Central memory CD4-positive, alpha-beta T cell (primary cell): ENCODE results near the gene TCEAL1.
A peak's percentile ranks its signal among the peaks of the same experiment; 100 is the strongest.
"Not testable (repeated sequence)": the region's sequence is repeated elsewhere in the genome, so short reads cannot be mapped to it uniquely, and the experiment has no call there.

Experiments used
- DNase-seq: peaks from one replicate; pipeline ENCODE4 v3.0.0; 2022
- total RNA-seq, 3 experiments: gene quantifications; one replicate each; lab custom pipeline; 2026; lab: John Stamatoyannopoulos, UW

TCEAL1 gene, protein sequence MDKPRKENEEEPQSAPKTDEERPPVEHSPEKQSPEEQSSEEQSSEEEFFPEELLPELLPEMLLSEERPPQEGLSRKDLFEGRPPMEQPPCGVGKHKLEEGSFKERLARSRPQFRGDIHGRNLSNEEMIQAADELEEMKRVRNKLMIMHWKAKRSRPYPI
- total RNA-seq: 2.3 to 7.5 (median 4.1) reads per million in 3 experiments

DNA sequence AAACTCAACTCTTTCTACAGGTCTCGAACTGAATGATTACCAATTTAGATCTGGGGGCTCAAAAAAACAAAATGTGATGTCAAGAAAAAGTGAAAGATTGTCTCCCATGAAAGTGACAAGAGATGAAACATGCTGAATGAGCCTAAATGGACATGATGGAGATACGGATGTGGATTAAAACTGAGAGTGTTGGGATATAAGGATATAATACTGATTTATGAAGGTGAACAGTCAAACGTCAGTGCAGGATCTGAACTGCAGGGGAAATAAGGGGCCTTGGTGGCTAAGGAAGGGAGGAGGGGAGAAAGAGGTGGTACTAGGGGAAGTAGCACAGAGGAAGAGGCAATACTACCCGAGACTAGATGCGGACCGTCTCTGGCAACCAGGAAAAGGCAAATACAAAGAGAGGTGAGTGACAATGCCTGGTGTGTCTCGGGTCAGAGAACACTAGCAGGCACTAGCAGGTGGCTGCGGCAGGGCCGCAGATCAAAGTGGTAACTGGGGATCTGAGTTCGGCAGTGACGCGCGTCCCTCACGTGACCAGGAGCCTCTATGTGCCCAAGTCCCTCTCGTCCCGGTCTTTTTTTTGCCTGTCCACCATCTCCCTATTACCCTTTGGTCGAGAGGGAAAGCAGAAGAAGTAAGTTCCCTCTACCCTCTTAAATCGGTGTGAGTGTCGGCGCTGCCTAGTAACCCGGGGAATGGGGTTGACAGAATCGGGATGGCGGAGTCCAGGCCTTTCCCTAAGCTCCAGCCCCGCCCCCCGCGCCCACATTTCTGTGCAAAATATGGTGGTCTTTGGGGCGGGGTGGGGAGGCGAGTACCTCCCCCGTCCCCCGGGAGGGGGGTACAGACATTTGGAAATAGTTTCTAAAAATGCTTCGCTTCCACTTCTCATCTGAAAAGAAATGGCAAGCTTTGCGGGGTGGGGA lies at the start of gene TCEAL1:
TSS of gene TCEAL1 (plus strand) at position 590 of the 932 bp plus-strand sequence. CDS start 942 bp downstream, outside the sequence.
- DNase-seq: peak; percentile 31

GRCh38 chrX:103584596-103584995 lies 44.2 kb upstream of the TCEAL1 start:
- no peak for DNase-seq

DNA sequence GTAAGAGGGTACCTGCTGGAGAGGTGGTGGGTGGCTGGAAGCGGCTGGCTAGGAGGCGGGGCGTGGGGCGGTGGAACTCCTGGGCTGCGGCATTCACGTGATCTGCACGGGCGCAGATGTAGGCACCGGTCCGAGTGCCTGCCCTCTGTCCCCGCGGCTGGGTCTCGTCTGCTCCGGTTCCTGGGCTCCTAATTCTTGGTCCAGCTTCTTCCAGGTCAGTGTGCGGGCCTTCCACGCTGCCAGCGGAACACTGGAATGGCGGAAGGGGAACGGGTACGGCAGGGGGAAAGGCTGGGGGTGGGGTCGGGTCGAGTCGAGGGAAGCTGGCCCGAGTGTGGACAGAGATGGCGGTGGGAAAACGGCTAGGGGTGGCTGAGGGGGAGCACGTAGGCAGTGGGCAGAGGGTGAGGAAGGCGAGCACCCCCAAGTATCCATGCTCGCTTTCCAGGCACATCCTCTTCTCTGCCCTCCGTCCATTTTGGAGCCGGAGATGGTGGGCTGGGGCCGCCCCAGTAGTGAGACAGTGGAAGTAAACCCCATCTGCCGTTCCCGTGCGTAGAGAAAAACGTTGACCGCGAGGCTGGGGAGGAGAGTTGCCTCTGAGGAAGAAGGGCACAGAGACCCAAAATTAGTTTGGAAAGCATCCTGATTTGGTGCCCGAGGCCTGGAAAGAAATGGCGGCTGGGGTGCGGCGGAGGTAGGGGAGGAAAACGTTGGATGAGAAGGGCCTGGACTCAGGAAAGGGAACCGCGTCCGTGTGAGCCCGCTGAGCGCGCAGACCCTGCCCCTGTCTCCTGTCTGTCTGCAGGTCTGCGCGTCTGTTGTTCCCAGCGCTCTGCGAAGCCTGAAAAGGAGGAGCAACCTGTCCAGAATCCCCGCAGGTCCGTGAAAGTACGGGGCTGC lies 43.1 kb upstream of the TCEAL1 start, which contains the start of gene TCEAL4:
TSS of gene TCEAL4 (plus strand) at position 105 of the 903 bp plus-strand sequence. CDS start 1,161 bp downstream, outside the sequence.
- DNase-seq: no peak

- DNase-seq: no peak
Observed at GRCh38 chrX:103586314-103586646, 42.5 kb upstream of the TCEAL1 start.

DNA sequence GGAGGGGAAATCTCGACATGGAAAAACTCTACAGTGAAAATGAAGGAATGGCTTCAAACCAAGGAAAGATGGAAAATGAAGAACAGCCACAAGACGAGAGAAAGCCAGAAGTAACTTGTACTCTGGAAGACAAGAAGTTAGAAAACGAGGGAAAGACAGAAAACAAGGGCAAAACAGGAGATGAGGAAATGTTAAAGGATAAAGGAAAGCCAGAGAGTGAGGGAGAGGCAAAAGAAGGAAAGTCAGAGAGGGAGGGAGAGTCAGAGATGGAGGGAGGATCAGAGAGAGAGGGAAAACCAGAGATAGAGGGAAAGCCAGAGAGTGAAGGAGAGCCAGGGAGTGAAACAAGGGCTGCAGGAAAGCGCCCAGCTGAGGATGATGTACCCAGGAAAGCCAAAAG lies 42.1 kb upstream of the TCEAL1 start:
- DNase-seq: no peak

GRCh38 chrX:103592295-103592694 lies 36.5 kb upstream of the TCEAL1 start:
- DNase-seq: not testable (repeated sequence)

- DNase-seq: not testable (repeated sequence)
Observed at GRCh38 chrX:103595202-103595601, 33.6 kb upstream of the TCEAL1 start.

DNA sequence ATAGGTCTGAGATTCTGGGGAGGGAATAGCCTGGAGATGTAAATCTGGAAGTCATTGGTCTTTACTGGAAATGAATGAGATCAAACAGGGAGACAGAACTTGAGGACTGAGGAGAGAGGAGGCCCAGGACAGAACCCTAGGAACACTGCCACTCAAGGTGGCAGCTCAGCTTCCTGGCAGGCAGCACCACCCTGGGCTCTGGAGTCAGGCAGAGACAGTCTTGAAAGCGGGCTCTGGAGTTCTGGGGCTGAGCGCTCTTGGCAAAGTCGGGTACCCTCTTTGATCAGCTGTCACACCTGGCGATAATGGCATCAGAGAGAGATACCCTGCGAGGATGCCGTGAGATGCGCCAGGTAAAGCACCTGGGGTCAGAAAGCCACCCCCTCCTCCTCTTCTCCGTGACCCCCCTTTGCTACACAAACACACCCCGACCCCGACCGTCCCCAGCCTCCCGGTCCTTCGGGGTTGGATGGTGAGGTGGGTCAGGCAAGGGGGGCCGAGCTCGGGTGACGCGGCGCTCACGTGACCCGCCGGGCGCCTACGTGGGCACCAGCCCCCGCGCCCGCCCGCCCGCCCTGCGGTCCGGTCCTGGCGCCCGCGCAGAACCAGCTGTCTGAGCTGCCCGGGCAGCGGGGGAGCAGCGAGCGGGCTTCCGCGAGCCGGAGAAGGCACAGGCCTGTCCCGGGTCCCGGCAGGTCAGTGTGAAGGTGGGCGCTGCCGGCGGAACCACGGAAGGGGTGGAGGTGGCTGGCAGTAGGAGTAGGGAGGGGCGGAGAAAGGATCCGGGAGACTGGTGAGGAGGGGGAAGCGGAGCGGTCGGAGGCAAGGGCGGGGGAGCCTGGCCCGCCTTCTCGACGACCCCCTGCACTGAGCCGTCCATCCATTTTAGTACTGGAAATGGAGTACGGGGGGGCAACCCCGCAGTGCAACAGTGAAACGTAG lies 21.1 kb upstream of the TCEAL1 start, which contains the start of gene TCEAL3:
TSS of gene TCEAL3 (plus strand) at position 600 of the 942 bp plus-strand sequence. CDS start 1,102 bp downstream, outside the sequence.
- peak; percentile 33 for DNase-seq

DNA sequence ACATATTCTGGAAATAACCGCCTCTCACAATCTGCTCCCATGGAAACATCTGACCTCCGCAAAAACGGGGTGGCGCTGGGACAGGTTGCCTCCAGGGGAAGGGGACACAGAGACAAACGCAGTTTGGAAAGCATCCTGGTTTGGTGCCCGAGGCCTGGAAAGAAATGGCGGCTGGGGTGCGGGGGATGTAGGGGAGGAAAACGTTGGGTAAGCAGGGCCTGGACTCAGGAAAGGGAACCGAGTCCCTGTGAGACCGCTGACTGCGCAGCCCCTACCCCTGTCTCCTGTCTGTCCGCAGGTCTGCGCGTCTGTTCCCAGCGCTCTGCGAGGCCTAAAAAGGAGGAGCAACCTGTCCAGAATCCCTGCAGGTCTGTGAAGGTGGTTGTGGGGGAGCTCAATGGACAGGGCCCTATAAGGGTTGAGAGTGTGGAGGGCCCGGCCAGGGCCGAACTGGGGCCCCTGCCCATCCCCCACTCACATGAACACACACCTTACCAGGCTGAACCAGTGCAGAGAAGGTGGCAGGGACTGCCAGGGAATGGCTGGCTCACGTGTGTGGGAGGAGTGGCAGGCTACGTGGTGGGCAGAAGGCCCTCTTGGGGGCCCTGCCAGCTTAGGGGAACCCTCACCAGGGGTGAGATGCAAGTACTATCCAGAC lies 20.3 kb upstream of the TCEAL1 start:
- no peak for DNase-seq

DNA sequence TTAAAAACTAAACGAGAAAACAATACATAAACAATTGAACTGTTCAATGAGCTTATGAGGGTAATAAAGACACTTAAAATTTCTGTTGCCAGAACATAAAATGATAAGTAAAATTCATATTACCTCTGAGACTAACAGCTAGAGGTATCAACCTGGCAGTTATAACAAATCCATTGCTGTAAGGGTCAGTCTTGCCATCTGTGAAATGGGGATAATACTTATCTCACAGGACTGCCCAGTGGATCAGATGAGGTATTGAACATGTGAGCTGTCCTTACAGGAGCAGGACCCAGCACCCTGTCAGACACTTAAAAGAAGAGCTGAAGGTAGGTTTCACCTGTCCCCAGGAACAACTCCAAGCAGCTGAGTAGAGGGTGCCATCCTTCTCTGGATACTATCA lies 18.5 kb upstream of the TCEAL1 start:
- no peak for DNase-seq

- no peak for DNase-seq
Observed at GRCh38 chrX:103613362-103613890, 15.3 kb upstream of the TCEAL1 start.

DNA sequence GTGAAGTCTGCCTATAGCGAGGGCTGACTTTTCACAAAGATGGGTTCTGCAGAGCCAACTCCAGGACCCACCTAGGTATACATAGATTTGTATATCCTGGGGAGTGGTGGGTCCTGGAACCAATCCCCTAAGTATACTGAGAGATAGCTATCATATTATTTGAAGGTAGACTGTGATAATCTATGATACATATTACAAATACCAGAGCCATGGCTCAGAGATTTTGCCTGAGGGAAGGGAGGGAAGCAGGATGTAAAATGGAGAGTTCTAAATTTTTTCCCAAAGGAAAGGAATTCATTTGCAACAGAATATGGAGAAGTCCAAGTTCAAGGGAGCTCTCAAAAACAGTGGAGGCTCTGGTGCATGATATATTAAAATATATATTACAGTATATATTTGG lies 13.8 kb upstream of the TCEAL1 start:
- no peak for DNase-seq

DNA sequence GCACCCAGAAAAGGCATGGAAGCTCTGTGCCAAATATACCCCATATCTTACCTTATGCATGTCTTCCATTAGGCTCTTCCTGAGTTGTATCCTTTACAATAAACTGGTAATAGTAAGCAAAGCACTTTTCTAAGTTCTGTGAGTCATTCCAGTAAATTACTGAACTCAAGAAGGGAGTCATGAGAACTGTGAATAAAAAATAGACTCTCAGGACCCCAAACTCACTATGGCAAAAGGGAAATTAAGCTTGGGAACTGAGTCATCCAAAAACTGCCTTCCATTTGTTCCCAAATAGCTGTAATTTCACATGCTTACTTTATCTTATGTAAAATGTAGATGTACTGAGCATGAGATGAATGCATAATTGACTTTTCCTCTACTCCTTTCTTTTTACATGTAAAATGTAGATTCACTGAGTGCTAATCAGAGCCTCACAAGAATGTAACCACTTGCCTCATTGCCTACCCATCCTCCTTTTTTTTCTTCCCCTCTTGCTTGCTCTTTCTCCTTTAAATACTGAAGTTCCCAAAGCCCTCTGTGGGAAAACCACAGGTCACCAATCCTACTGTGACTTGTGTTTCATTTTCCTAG lies 12.9 kb upstream of the TCEAL1 start:
- no peak for DNase-seq

DNA sequence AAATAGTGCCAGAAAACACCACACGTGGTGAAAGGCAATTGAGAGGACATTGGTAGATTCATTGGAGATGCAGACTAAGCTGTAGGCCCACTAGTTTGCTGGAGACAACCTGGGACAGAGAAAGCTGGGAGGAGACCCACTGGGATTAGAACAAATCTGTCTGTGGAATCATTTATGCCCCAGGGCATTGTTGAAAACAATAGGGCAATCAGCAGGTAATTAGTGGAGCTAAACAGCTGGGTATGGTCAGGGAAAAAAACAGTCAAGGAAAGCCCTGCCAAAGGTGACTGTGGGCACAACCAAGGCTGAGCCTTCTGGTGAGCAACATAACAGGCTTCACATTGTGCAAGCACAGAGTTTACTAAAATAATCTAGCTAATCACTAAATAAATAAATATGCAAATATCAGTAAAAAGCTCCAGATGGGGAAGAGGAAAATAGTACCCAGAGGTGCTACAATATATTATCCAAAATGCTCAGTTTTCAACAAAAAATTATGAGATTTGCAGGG lies 12.0 kb upstream of the TCEAL1 start:
- DNase-seq: no peak

DNA sequence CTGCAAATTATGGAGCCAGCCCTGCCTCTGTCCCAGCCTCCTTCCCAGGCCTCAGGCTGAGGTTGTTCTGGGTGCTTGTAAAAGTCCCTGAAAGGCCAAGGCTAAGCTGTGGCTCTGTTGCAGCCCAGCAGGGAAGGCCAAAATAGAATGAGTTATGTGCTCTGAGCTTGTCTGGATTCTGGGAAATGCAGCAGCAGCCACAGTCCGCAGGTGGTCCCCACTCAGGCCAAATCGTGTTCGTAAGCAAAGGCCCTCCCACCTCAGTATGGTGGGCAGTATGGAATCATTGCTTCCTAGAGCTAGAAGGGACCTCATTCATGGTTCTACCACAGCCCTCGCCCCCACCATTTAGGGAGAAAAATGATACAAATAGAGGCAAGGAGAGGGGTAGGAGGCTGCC lies 4.7 kb upstream of the TCEAL1 start:
- no peak for DNase-seq

- no peak for DNase-seq
Observed at GRCh38 chrX:103626855-103627254, 1.9 kb upstream of the TCEAL1 start.

DNA sequence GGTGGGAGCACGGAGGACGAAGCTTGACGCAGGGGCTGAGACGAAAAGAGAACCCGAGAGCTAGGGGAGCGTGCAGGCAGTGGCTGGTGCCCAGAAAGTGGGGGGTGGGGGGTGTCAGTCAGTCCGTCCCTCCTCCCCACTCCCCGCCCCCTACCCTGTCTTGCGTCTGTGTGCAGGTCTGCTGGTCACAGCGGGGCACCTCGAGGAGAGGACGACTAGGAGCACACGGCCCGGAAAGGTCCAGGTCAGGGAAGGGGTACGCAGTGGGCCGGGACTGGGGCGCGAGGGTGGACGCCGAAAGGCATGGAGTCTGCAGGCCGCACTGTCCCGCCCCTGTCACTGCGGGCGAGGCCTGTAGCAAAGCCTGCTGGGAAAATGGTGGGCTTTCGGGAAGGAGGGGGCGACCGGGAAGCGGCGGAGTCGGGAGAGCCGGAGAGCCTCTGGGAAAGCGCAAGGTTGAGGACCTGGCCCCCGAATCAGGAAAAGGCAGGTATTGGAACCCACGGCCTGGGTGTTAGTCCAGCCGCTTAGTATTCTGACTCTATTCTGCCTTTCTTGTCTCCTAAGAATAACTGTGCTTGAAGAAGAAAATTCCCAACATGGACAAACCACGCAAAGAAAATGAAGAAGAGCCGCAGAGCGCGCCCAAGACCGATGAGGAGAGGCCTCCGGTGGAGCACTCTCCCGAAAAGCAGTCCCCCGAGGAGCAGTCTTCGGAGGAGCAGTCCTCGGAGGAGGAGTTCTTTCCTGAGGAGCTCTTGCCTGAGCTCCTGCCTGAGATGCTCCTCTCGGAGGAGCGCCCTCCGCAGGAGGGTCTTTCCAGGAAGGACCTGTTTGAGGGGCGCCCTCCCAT lies 769 bp downstream of the TCEAL1 start:
- DNase-seq: no peak

DNA sequence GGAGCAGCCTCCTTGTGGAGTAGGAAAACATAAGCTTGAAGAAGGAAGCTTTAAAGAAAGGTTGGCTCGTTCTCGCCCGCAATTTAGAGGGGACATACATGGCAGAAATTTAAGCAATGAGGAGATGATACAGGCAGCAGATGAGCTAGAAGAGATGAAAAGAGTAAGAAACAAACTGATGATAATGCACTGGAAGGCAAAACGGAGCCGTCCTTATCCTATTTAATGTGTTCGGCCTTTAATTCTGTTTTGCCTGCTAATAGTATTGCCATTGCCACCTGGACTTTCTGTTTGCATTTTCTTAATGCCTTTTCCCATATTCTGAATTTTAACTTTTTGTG lies 1.4 kb downstream of the TCEAL1 start:
- no peak for DNase-seq

DNA sequence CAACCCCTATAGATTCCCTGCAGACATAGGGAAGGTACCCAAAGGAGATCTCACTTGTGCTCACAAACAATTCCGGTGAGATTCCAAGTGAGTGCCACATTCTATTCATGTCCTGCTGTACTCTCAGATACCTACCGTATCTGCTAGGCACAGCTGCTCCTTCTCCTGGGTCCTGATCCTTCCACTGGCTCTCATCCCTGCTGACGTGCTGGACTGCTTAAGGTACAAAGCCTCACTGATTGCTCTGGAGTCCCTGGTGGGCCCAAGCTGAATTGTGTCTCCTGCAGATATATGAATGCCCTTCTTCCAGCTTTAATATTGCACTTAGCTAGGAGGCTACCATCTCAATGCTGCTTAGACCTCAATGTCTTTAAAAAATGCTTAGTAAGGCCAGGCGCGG lies 2.4 kb downstream of the TCEAL1 start:
- DNase-seq: no peak
